D721Med (cell line): ENCODE results near the gene GPX6.

Experiments
- DNase-seq: peaks from one replicate; pipeline ENCODE4 v3.0.0; 2011; ENCODE audit warnings: low spot score; ENCODE audit not compliant: insufficient read length
- FAIRE-seq: peaks from 2 replicates; lab custom pipeline; 2011; peaks lifted over from hg19 to GRCh38; lab: Jason Lieb, UNC
- CTCF ChIP-seq: IDR thresholded peaks from 2 replicates; pipeline ENCODE4 v1.5.1; 2012; ENCODE audit warnings: mild to moderate bottlenecking, control low read depth; ENCODE audit not compliant: insufficient read depth; ENCODE audit errors: missing control alignments

Gene GPX6

DNA sequence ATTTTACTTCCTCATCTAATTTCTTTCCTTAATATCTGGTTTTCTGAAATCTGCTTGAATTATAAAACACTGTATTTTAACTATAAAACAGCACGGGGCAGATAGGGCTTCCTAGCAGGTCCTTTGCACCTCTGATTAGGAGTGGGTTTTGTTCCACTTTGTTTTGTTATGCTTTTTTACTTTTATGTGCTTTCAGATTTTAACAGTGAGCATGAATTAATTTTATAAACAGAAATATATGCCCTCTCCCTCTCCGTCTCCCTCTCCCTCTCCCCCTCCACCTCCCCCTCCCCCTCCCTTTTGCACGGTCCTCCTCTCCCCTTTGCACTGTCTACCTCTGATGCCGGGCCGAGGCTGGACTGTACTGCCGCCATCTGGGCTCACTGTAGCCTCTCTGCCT is 14.3 kb downstream of the GPX6 start:
- no peak for TF ChIP-seq CTCF
- no peak for FAIRE-seq
- no peak for DNase-seq

- TF ChIP-seq CTCF, result no peak
- no peak for FAIRE-seq
- DNase-seq, result no peak
Measured at GRCh38 chr6:28497893-28498292, 17.7 kb downstream of the GPX6 start.

DNA sequence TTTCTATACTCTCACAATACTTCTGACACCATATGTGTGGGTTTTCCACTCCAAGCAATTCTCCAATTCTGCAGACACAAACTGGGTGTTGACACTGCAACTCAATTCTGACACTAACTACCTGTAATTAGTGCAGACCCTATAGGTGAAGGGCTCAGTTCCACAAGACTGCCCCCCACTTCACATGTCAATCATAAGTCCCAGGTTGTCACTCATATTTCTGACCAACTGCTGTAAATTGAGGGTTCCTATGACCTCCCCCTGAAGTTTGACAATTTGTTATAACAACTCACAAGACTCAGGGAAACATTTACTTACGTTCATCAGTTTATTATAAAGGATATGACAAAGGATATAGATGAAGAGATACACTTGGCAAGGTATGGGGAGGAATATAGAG is 18.3 kb downstream of the GPX6 start:
- no peak for TF ChIP-seq CTCF
- no peak for DNase-seq
- no peak for FAIRE-seq

GRCh38 chr6:28496099-28496779 is 19.4 kb downstream of the GPX6 start:
- TF ChIP-seq CTCF, result peak; percentile 57
- DNase-seq (no peak), FAIRE-seq (no peak)

GRCh38 chr6:28491984-28492317 is 23.6 kb downstream of the GPX6 start:
- DNase-seq (no peak), FAIRE-seq (no peak)
- no peak for TF ChIP-seq CTCF

DNA sequence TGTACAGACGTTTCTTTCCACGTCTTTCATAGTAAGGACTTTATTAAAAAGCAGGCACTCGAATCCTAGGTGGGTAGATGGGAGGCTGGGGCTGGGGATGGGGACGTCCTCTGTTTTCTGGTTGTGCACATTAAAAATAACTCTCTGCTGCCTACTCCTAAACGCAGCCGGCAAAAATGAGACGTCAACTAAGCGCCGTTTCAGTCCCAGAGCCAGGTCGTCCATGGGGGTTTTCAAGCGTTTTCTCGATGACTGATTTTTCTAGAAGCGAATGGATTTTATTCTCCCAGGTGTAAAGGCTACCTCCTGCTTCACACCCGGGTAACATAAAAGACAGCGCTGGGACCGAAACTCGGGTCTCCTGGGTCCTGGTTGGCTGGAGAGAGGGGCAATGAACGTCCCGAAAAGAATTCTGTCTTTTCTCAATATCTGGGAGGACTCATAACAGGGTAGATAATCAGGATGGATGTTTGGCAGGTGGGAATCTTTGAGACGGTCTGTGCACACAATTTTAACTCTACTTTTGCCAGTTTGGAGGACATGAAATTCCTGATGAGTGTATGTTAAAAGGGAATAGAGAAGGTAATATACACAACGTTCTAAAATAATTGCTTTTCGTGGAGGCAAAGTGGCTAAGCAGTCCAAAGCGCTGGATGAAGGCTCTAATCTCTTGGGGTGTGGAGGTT is 25.2 kb downstream of the GPX6 start:
- TF ChIP-seq CTCF, result no peak
- no peak for DNase-seq
- FAIRE-seq, result no peak

- FAIRE-seq, result no peak
Measured at GRCh38 chr6:28489366-28490204, 26.0 kb downstream of the GPX6 start.

More at GRCh38 chr6:28489366-28490204, 26.0 kb downstream of the GPX6 start:
- DNase-seq, result no peak
- no peak for TF ChIP-seq CTCF
